ENCODE results near the gene ASRGL1. TPM values are rescaled to one million over a fixed set of nuclear protein-coding genes. Genes with fewer than 3 reads are reported as not detected.

Gene ASRGL1
- total and polyA plus RNA-seq, 2 of the 13 experiments (the other 11 are each of a cell fraction or from before 2014, with no cell fraction given) = 50.8 to 97.5 TPM

- POLR2A ChIA-PET = interaction anchor here (1.4 kb wide), 1 partner anchor 15 kb away, joined by 3 read pairs; no protein-coding TSS in a partner anchor
- intact Hi-C loops (cut with micrococcal nuclease; ENCODE audit: unreplicated experiment) (no loop called here), in situ Hi-C loops (cut with HindIII; ENCODE audit: extremely low pct_ligation_motif_present, low pct_unique_long_range_greater_than_20kb) (no loop called here)
- H3K79me2 ChIP-seq (ENCODE audit: insufficient read depth, low read length) = no peaks in the 10 kb centered on the region
- H3K27me3 ChIP-seq (ENCODE audit: control insufficient read depth in 1 of 2, insufficient read depth in 2 of 2, low read length in 2 of 2) = peaks cover 0 to 16% of the 10 kb centered on the region in 2 experiments; a peak in 1 of 5 replicates
- H4K20me1 ChIP-seq (ENCODE audit: insufficient read depth, low read length) = no peaks in the 10 kb centered on the region
- H2AFZ ChIP-seq (ENCODE audit: low read length) = no peak overlapping the region
- H3K27ac ChIP-seq (ENCODE audit: extremely low read length, insufficient read depth, low read length) = no peak overlapping the region
- no peak overlapping the region for H3K4me2 ChIP-seq (ENCODE audit: low read depth, low read length)
- no peaks in the 10 kb centered on the region for H3K36me3 ChIP-seq (replicated peaks in 1 of 2; ENCODE audit: control insufficient read depth in 1 of 2, insufficient read depth in 2 of 2, low read length in 2 of 2)
- peaks cover 32% of the 10 kb centered on the region for H3K4me1 ChIP-seq (ENCODE audit: insufficient read depth, low read length)
- no peak overlapping the region for H3K9ac ChIP-seq (ENCODE audit: insufficient read depth, low read depth, low read length)
- 0% methylated on average over 2 of the region's 2 CpGs for WGBS (ENCODE audit: low lambda C conversion rate)
- BruUV-seq (replicated peaks) = no TSS peak
- ATAC-seq = no peak
- H3K9me3 ChIP-seq (ENCODE audit: low read length) = no peaks in the 10 kb centered on the region
- no peak for DNase-seq (ENCODE audit: low spot score)
- no peak for FAIRE-seq
- no peak overlapping the region for H3K4me3 ChIP-seq (replicated peaks in 1 of 3; ENCODE audit: insufficient read depth in 1 of 3, low read depth in 2 of 3, low read length in 3 of 3)
- TF ChIP-seq ZNF251 (CRISPR knock-in tag; IDR thresholded peaks at IDR 0.05) = no peak
- TF ChIP-seq HNF4A (CRISPR knock-in tag; IDR thresholded peaks at IDR 0.05) = peak; percentile 23; the same call in 1 of the 2 replicates
- CTCF ChIA-PET (ENCODE audit: low intra/inter-chr PET ratio, low total read pairs) = no interaction called here
Observed at GRCh38 chr11:62322524-62322923, 14.7 kb upstream of the ASRGL1 start.

GRCh38 chr11:62324731-62325556, 12.3 kb upstream of the ASRGL1 start:
- DNase-seq (ENCODE audit: low spot score) (peak; percentile 70), FAIRE-seq (peak; percentile 53), ATAC-seq (peak; percentile 99)
- H3K9ac ChIP-seq (ENCODE audit: insufficient read depth, low read depth, low read length) = no peak overlapping the region
- 32% methylated on average over 11 of the region's 18 CpGs for WGBS (ENCODE audit: low lambda C conversion rate)
- no peaks in the 10 kb centered on the region for H3K9me3 ChIP-seq (ENCODE audit: low read length)
- H3K27me3 ChIP-seq (ENCODE audit: control insufficient read depth in 1 of 2, insufficient read depth in 2 of 2, low read length in 2 of 2) = peaks cover 0 to 22% of the 10 kb centered on the region in 2 experiments; a peak in 1 of 5 replicates
- ChIA-PET POLR2A (no interaction called here), CTCF (ENCODE audit: low intra/inter-chr PET ratio, low total read pairs) (interaction anchor here (0.7 to 2.2 kb wide), 6 partner anchors 80 to 155 kb away, joined by 3 to 19 read pairs (median 7); no protein-coding TSS in a partner anchor)
- no peaks in the 10 kb centered on the region for H3K36me3 ChIP-seq (replicated peaks in 1 of 2; ENCODE audit: control insufficient read depth in 1 of 2, insufficient read depth in 2 of 2, low read length in 2 of 2)
- no peak overlapping the region for H2AFZ ChIP-seq (ENCODE audit: low read length)
- no peak overlapping the region for H3K4me2 ChIP-seq (ENCODE audit: low read depth, low read length)
- peaks cover 32% of the 10 kb centered on the region for H3K4me1 ChIP-seq (ENCODE audit: insufficient read depth, low read length)
- no peaks in the 10 kb centered on the region for H3K79me2 ChIP-seq (ENCODE audit: insufficient read depth, low read length)
- H4K20me1 ChIP-seq (ENCODE audit: insufficient read depth, low read length) = no peaks in the 10 kb centered on the region
- in situ Hi-C loops (cut with HindIII; ENCODE audit: extremely low pct_ligation_motif_present, low pct_unique_long_range_greater_than_20kb) (no loop called here), intact Hi-C loops (cut with micrococcal nuclease; ENCODE audit: unreplicated experiment) (loop anchor here (1.0 kb wide), 2 partner anchors 108 to 154 kb away; no protein-coding TSS in a partner anchor)
- no peak overlapping the region for H3K4me3 ChIP-seq (replicated peaks in 1 of 3; ENCODE audit: insufficient read depth in 1 of 3, low read depth in 2 of 3, low read length in 3 of 3)
- no peak overlapping the region for H3K27ac ChIP-seq (ENCODE audit: extremely low read length, insufficient read depth, low read length)
- no TSS peak for BruUV-seq (replicated peaks)
- TF ChIP-seq ZNF724P (CRISPR knock-in tag; IDR thresholded peaks at IDR 0.05; ENCODE audit: borderline replicate concordance) = 0 out of 2 replicates have a peak, but pooled peaks have one; percentile 33
- 0 out of 2 replicates have a peak, but pooled peaks have one; percentile 32 for TF ChIP-seq ZMAT3 (CRISPR knock-in tag; conservative IDR thresholded peaks at IDR 0.05)
- peak; percentile 97 for TF ChIP-seq RAD21 (CRISPR knock-in tag; IDR thresholded peaks at IDR 0.05)
- peak; percentile 94 for TF ChIP-seq XRCC5 (optimal IDR thresholded peaks at IDR 0.05; ENCODE audit: low read length)
- no peak for TF ChIP-seq FOSL2 (CRISPR knock-in tag; IDR thresholded peaks at IDR 0.05)
- peak; percentile 95 for TF ChIP-seq CTCF (CRISPR knock-in tag; IDR thresholded peaks at IDR 0.05)
- TF ChIP-seq ZNF687 (CRISPR knock-in tag; IDR thresholded peaks at IDR 0.05) = peak; percentile 48
- TF ChIP-seq ZNF501 (CRISPR knock-in tag; IDR thresholded peaks at IDR 0.05) = no peak
- 0 out of 2 replicates have a peak, but pooled peaks have one; percentile 45 for TF ChIP-seq KDM3A (CRISPR knock-in tag; IDR thresholded peaks at IDR 0.05; ENCODE audit: low read depth)

All from HepG2 (cell line).